Sigmoid colon (tissue), 7 donors: ENCODE measurements around the gene ATG4B. TPM values are rescaled to one million over a fixed set of nuclear protein-coding genes. Genes with fewer than 3 reads are reported as not detected.

Source experiments
- DNase-seq: peaks from one replicate; pipeline ENCODE4 v3.0.0-alpha.2; 2019
- H3K27ac ChIP-seq, 4 donors: fragments of 200-600 bp; sonication (generic); one replicate each; pipeline ENCODE4 v1.5.1; 2016 to 2019; ENCODE audit warnings: mild to moderate bottlenecking in 1 of 4
- H3K27me3 ChIP-seq, 3 donors: fragments of 200-600 bp; sonication (generic); one replicate each; pipeline ENCODE4 v1.5.1; 2019; ENCODE audit warnings: mild to moderate bottlenecking in 1 of 3
- H3K36me3 ChIP-seq, 4 donors: fragments of 200-600 bp; sonication (generic); one replicate each; pipeline ENCODE4 v1.5.1; 2016 to 2019
- H3K4me1 ChIP-seq, 4 donors: fragments of 200-600 bp; sonication (generic); one replicate each; pipeline ENCODE4 v1.5.1; 2017 to 2019
- H3K4me3 ChIP-seq, 4 donors: fragments of 200-600 bp; sonication (generic); one replicate each; pipeline ENCODE4 v1.5.1; 2017 to 2019; ENCODE audit warnings: mild to moderate bottlenecking in 2 of 4, moderate library complexity in 1 of 4
- H3K9me3 ChIP-seq, 4 donors: fragments of 200-600 bp in 3 of 4; sonication (generic) in 3 of 4; one replicate each; pipeline versions ENCODE4 v1.5.1 to v1.6.1; 2013 to 2019
- CTCF ChIP-seq, 4 experiments: fragments of 450-650 bp in 3 of 4; fragments of 200-600 bp in 1 of 4; IDR thresholded peaks; one replicate each; pipeline ENCODE4 v1.5.1; 2016 to 2019; ENCODE audit warnings: antibody characterized with exemption in 4 of 4, mild to moderate bottlenecking in 3 of 4, moderate library complexity in 2 of 4
- EP300 ChIP-seq, 4 donors: sonication (generic); formaldehyde crosslinking; IDR thresholded peaks; one replicate each; pipeline ENCODE4 v1.6.1; 2017; ENCODE audit warnings: antibody characterized with exemption in 4 of 4
- POLR2A ChIP-seq, 2 donors: fragments of 450-650 bp; IDR thresholded peaks; one replicate each; pipeline ENCODE4 v1.6.1; 2016; ENCODE audit warnings: antibody characterized with exemption in 2 of 2, mild to moderate bottlenecking in 2 of 2, moderate library complexity in 2 of 2
- POLR2AphosphoS5 ChIP-seq, 4 donors: sonication (generic); formaldehyde crosslinking; IDR thresholded peaks; one replicate each; pipeline ENCODE4 v1.6.1; 2017; ENCODE audit warnings: antibody characterized with exemption in 4 of 4
- WGBS, 2 donors: extraction: QIAGEN DNeasy Blood & Tissue Kit; methylation state at CpG; one replicate each; pipeline ENCODE4 v1.1.7; 2013; 5-methylcytosine and 5-hydroxymethylcytosine counted together
- intact Hi-C: fragments of 100-400 bp; cut with DNase I; formaldehyde crosslinking; loops from one replicate; pipeline ENCODE4 v1.15.1; 2023
- polyA plus RNA-seq, 3 donors: library from polyadenylated mRNA; stranded (reverse); fragments of 200-250 nt; gene quantifications; one replicate each; pipeline ENCODE4 v1.2.3, GENCODE V29; 2013
- total RNA-seq, 4 donors: library from RNA; depleted of rRNA; stranded (reverse); fragments of >200 nt; gene quantifications; one replicate each; pipeline ENCODE4 v1.1.0, GENCODE V29; 2016
- donor health status: healthy with polysubstance abuse.
- donor health status: Bipolar disorder and iron deficiency.
- donor health status: healthy.

The ATG4B gene
- total and polyA plus RNA-seq, 7 donors: 27.6 to 70.7 (median 40.3) TPM

- 92 to 93% methylated on average over 17 of the region's 17 CpGs for WGBS, 2 donors
- H3K4me3 ChIP-seq: no peak overlapping the region
- no peaks in the 10 kb centered on the region for H3K27me3 ChIP-seq
- peaks cover 0 to 32% (median 26%) of the 10 kb centered on the region in 4 donors for H3K4me1 ChIP-seq
- H3K27ac ChIP-seq: no peak overlapping the region
- DNase-seq: no peak
- no peak for TF ChIP-seq EP300 (IDR thresholded peaks at IDR 0.05)
- no peak for TF ChIP-seq POLR2AphosphoS5 (IDR thresholded peaks at IDR 0.05)
- H3K9me3 ChIP-seq: no peaks in the 10 kb centered on the region
- intact Hi-C loops: loop anchor here (10.0 kb wide), 1 partner anchor 279 kb away; the partner anchor contains the start of gene FARP2
- peaks cover 12 to 43% (median 27%) of the 10 kb centered on the region in 4 donors for H3K36me3 ChIP-seq
Observed at GRCh38 chr2:241633561-241633960, 3.9 kb upstream of the ATG4B start.

GRCh38 chr2:241635756-241636155 is 1.7 kb upstream of the ATG4B start:
- 11 to 36% methylated on average over 6 of the region's 6 CpGs for WGBS, 2 donors
- Histone ChIP-seq H3K4me1 (peaks cover 0 to 53% (median 47%) of the 10 kb centered on the region in 4 donors), H3K27ac (peak overlapping the region; percentile 90 to 99 (median 94)), H3K9me3 (no peaks in the 10 kb centered on the region), H3K4me3 (peak overlapping the region; percentile 57 to 95 (median 81)), H3K27me3 (no peaks in the 10 kb centered on the region), H3K36me3 (peaks cover 12 to 30% (median 21%) of the 10 kb centered on the region in 4 donors)
- no peak for DNase-seq
- TF ChIP-seq POLR2A (IDR thresholded peaks at IDR 0.05): no peak
- TF ChIP-seq EP300 (IDR thresholded peaks at IDR 0.05): no peak
- TF ChIP-seq POLR2AphosphoS5 (IDR thresholded peaks at IDR 0.05): no peak
- TF ChIP-seq CTCF (IDR thresholded peaks at IDR 0.05): no peak
- intact Hi-C loops: loop anchor here (2.0 to 10.0 kb wide), 5 partner anchors 51 to 321 kb away; partner anchors contain the start of genes DTYMK, FARP2, HDLBP and ING5

- H3K4me3 ChIP-seq: peak overlapping the region; percentile 57 to 95 (median 81)
- WGBS, 2 donors: 1% methylated on average over 97 of the region's 97 CpGs
- H3K4me1 ChIP-seq: peaks cover 0 to 60% (median 52%) of the 10 kb centered on the region in 4 donors
- peak; percentile 75 for DNase-seq
- peak overlapping the region; percentile 90 to 99 (median 94) for H3K27ac ChIP-seq
- H3K27me3 ChIP-seq: no peaks in the 10 kb centered on the region
- intact Hi-C loops: loop anchor here (1.0 to 10.0 kb wide), 7 partner anchors 26 to 322 kb away; partner anchors contain the start of genes DTYMK, FARP2, HDLBP and ING5
- H3K9me3 ChIP-seq: no peaks in the 10 kb centered on the region
- TF ChIP-seq CTCF (IDR thresholded peaks at IDR 0.05): no peak
- TF ChIP-seq POLR2AphosphoS5 (IDR thresholded peaks at IDR 0.05): peak in 2 of 4 donors; percentile 48 to 71
- peaks cover 12 to 25% (median 21%) of the 10 kb centered on the region in 4 donors for H3K36me3 ChIP-seq
Observed at GRCh38 chr2:241636182-241637017, 1.1 kb upstream of the ATG4B start.

GRCh38 chr2:241637795-241638660 is 535 bp downstream of the ATG4B start:
- no peak for TF ChIP-seq CTCF (IDR thresholded peaks at IDR 0.05)
- no peak for TF ChIP-seq POLR2AphosphoS5 (IDR thresholded peaks at IDR 0.05)
- TF ChIP-seq POLR2A (IDR thresholded peaks at IDR 0.05): no peak
- no peak for TF ChIP-seq EP300 (IDR thresholded peaks at IDR 0.05)
- Histone ChIP-seq H3K27ac (peak overlapping the region; percentile 90 to 99 (median 94)), H3K4me1 (peaks cover 0 to 66% (median 60%) of the 10 kb centered on the region in 4 donors), H3K27me3 (no peaks in the 10 kb centered on the region), H3K36me3 (peaks cover 6 to 9% (median 8%) of the 10 kb centered on the region in 4 donors), H3K9me3 (no peaks in the 10 kb centered on the region), H3K4me3 (peak overlapping the region; percentile 57 to 95 (median 81))
- intact Hi-C loops: loop anchor here (1.0 to 10.0 kb wide), 7 partner anchors 28 to 323 kb away; partner anchors contain the start of genes DTYMK, FARP2, HDLBP and ING5
- WGBS, 2 donors: 1% methylated on average over 67 of the region's 67 CpGs
- no peak for DNase-seq
